ENCODE data around the gene ABCC12. TPM values are rescaled to one million over a fixed set of nuclear protein-coding genes. Genes with fewer than 3 reads are reported as not detected.

The ABCC12 gene
- total and polyA plus RNA-seq, 4 donors, result 0.11 to 0.40 (median 0.30) TPM

GRCh38 chr16:48110982-48111381, 44.8 kb downstream of the ABCC12 start:
- Histone ChIP-seq H3K4me1 (ENCODE audit: control insufficient read depth, insufficient read depth, low read length) (peaks cover 26% of the 10 kb centered on the region), H3K36me3 (ENCODE audit: control insufficient read depth, insufficient read depth, low read length) (no peaks in the 10 kb centered on the region), H3K9me3 (ENCODE audit: control insufficient read depth, insufficient read depth, low read length) (no peaks in the 10 kb centered on the region), H3K4me3 (ENCODE audit: low read depth, low read length) (no peak overlapping the region), H3K27me3 (ENCODE audit: control insufficient read depth, insufficient read depth, low read length) (no peaks in the 10 kb centered on the region), H3K27ac (ENCODE audit: low read depth, low read length) (no peak overlapping the region)
- WGBS (ENCODE audit: insufficient coverage), result 54% methylated on average over 3 of the region's 5 CpGs
- DNase-seq (ENCODE audit: low read depth in 4 of 6, low spot score in 6 of 6), result no peak

DNA sequence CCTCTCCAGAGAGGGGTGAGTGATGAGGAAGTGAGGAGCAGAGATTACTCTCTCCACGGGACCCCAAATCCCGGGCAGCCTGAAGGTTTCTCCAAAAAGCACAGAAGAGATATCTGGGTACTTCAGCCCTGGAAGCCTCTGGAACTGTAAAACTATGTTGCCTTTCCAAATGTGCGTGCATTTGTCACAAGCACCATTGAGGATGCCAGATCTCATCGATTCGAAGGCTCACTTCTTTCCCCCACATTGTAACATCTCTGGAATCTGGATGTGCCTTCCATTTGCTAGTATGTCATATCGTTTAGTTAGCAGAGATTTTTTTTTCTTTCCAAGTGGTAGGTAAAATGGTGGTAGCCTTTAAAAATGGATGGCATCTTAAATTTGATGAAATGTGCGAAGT, 45.8 kb downstream of the ABCC12 start:
- H3K27ac ChIP-seq (ENCODE audit: low read depth, low read length), result no peak overlapping the region
- no peaks in the 10 kb centered on the region for H3K27me3 ChIP-seq (ENCODE audit: control insufficient read depth, insufficient read depth, low read length)
- WGBS (ENCODE audit: insufficient coverage), result 93% methylated on average over 3 of the region's 7 CpGs
- no peaks in the 10 kb centered on the region for H3K9me3 ChIP-seq (ENCODE audit: control insufficient read depth, insufficient read depth, low read length)
- peaks cover 27% of the 10 kb centered on the region for H3K4me1 ChIP-seq (ENCODE audit: control insufficient read depth, insufficient read depth, low read length)
- DNase-seq (ENCODE audit: low read depth in 4 of 6, low spot score in 6 of 6), result peak in 2 of 6 donors; percentile 26 to 38
- H3K36me3 ChIP-seq (ENCODE audit: control insufficient read depth, insufficient read depth, low read length), result no peaks in the 10 kb centered on the region
- H3K4me3 ChIP-seq (ENCODE audit: low read depth, low read length), result no peak overlapping the region

GRCh38 chr16:48109475-48109874, 46.3 kb downstream of the ABCC12 start:
- no peaks in the 10 kb centered on the region for H3K36me3 ChIP-seq (ENCODE audit: control insufficient read depth, insufficient read depth, low read length)
- H3K27me3 ChIP-seq (ENCODE audit: control insufficient read depth, insufficient read depth, low read length), result no peaks in the 10 kb centered on the region
- peak in 2 of 6 donors; percentile 56 to 77 for DNase-seq (ENCODE audit: low read depth in 4 of 6, low spot score in 6 of 6)
- peaks cover 31% of the 10 kb centered on the region for H3K4me1 ChIP-seq (ENCODE audit: control insufficient read depth, insufficient read depth, low read length)
- WGBS (ENCODE audit: insufficient coverage), result 15% methylated on average over 7 of the region's 9 CpGs
- H3K9me3 ChIP-seq (ENCODE audit: control insufficient read depth, insufficient read depth, low read length), result no peaks in the 10 kb centered on the region
- no peak overlapping the region for H3K4me3 ChIP-seq (ENCODE audit: low read depth, low read length)
- H3K27ac ChIP-seq (ENCODE audit: low read depth, low read length), result no peak overlapping the region

DNA sequence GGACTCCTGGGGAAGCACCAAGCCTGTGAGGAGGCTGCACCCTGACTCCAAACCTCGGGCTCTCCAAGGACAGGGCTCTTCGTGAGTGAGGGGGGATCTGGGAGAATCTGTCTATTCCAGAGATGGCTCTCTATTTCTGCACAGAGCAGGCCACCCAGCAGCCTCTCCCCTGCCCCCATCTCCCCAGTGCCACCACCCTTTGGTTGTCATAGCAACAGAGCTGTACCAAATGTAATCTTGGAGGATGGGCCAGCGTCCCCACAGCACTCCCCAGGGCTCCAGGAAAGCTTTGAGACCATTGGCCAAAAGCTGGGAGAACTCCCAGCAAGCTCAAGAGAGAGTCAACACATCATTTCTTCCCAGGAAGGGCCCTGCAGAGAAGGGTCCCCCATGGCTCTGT, 49.3 kb downstream of the ABCC12 start:
- Histone ChIP-seq H3K27ac (ENCODE audit: low read depth, low read length) (no peak overlapping the region), H3K27me3 (ENCODE audit: control insufficient read depth, insufficient read depth, low read length) (no peaks in the 10 kb centered on the region), H3K4me1 (ENCODE audit: control insufficient read depth, insufficient read depth, low read length) (peaks cover 35% of the 10 kb centered on the region), H3K9me3 (ENCODE audit: control insufficient read depth, insufficient read depth, low read length) (no peaks in the 10 kb centered on the region), H3K36me3 (ENCODE audit: control insufficient read depth, insufficient read depth, low read length) (no peaks in the 10 kb centered on the region), H3K4me3 (ENCODE audit: low read depth, low read length) (no peak overlapping the region)
- peak in 2 of 6 donors; percentile 30 to 76 for DNase-seq (ENCODE audit: low read depth in 4 of 6, low spot score in 6 of 6)
- 33% methylated on average over 2 of the region's 3 CpGs for WGBS (ENCODE audit: insufficient coverage)

Other genes with a start within 250 kb of the ABCC12 start
- gene LONP2, start 88.3 kb upstream of the ABCC12 start, total RNA-seq, result 10 to 100 TPM; 69.9 to 83.4 TPM
- gene LONP2, start 88.3 kb upstream of the ABCC12 start, polyA plus RNA-seq (ENCODE audit: insufficient read length in 2 of 2), result 10 to 100 TPM; 58.1 to 58.4 TPM
- under 1 TPM; 0.22 to 0.30 TPM for gene ABCC11, start 91.5 kb upstream of the ABCC12 start, total RNA-seq
- under 1 TPM; 0.59 to 0.71 TPM for gene ABCC11, start 91.5 kb upstream of the ABCC12 start, polyA plus RNA-seq (ENCODE audit: insufficient read length in 2 of 2)
- gene SIAH1, start 229.4 kb upstream of the ABCC12 start, total RNA-seq, result 10 to 100 TPM; 36.9 to 54.2 TPM
- gene SIAH1, start 229.4 kb upstream of the ABCC12 start, polyA plus RNA-seq (ENCODE audit: insufficient read length in 2 of 2), result 10 to 100 TPM; 43.4 to 46.1 TPM

Measured in spinal cord (tissue), 10 donors.